GM04503 (cell line): ENCODE results near the gene FAM13C.

Experiments used
- DNase-seq: peaks from one replicate; pipeline ENCODE4 v3.0.0-alpha.2; 2012; ENCODE audit warnings: low read depth

The FAM13C gene

GRCh38 chr10:59315465-59315864 is 46.9 kb downstream of the FAM13C start:
- no peak for DNase-seq

DNA sequence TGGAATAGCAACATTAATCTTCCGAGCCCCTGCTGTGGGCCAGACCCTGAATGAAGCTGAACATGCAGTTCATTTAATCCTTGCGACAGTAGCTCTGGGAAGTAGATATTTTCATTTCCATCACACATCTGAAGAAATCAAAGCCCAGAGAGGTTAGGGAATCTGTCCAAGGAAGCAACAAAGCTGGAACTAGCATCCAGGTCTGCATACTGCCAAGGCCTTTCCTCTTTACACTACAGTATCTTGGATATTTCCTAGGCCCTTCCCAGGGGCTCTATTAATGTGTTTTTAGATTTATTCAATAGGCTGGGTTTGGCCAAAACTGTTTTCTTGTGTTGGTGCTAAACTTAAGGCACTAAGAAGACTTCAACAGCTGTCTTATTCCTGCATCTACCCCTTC is 48.1 kb downstream of the FAM13C start:
- no peak for DNase-seq

DNA sequence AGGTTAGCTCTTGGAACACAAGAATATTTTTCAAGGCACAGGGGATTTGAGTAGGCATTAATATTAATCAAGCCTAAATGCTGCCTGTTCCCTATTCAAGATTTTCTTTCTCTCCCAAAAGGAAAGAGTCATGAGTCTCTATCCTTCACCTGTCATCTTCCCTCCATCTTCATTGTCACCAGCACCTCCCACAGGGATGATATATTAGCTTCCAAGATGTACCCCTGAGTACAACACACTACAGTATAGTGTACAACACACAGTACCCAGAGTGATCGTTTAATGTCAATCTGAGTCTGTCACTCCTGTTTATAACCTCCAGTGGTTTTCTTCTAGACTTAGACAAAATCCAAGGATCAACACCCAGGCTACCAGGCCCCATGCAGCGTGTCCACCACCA is 50.1 kb downstream of the FAM13C start:
- no peak for DNase-seq

- no peak for DNase-seq
Observed at GRCh38 chr10:59311025-59311424, 51.3 kb downstream of the FAM13C start.

- no peak for DNase-seq
Observed at GRCh38 chr10:59310324-59310914, 51.9 kb downstream of the FAM13C start.

DNA sequence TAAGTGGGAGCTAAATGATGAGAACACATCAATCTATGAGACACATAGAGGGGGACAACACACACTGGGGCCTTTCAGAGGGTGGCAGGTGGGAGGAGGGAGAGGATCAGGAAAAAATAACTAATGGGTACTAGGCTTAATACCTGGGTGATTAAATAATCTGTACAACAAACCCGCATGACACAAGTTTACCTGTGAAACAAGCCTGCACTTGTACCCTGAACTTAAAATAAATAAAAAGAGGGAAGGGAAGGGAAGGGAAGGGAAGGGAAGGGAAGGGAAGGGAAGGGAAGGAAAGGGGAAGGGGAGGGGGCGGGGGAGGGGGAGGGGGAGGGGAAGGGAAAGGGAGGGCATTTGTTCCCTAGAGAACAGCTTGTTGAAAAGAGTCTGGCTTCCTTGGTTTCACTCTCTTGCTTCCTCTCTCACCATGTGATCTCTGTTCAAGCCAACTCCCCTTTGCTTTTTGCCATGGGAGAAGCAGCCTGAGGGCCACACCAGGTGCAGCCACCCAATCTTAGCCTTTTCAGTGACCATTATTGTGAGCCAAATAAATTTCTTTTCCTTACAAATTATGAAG is 57.7 kb downstream of the FAM13C start:
- DNase-seq, result no peak

DNA sequence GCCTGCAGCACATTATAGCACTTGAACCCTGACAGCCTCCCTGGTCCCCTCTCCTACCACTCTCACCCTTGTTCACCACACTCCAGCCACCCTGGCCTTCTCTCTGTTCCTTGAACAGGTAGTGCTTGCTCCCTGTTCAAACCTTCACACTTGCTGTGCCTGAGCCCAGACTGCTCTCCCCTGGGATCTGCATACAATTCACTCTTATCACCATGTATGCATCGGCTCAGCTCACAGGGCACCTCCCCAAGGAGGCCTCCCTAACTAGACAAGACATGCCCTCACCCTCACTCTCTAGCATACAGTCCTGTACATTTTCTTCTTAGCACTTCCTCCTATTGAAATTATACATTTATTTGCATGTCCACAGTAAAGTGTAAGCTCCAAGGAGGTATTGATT is 59.3 kb downstream of the FAM13C start:
- no peak for DNase-seq

DNA sequence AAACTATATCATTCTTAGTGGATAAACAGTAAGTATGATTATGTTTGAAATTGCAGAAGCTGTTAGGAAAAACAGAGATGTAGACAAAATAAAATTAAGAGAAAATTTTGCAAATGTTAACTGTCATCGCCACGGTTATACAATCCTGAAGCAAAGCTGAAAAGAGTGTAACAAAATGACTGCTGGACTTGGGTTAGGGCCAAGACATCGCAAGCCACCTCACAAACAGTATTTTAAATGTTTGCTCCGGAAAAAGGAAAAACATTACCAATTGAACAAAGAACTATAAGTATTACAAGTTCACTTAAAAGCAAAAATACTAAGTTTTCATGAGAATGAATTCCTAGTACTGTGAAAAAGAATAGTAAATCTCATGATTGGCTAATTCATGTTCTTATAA is 60.0 kb downstream of the FAM13C start:
- DNase-seq, result no peak

DNA sequence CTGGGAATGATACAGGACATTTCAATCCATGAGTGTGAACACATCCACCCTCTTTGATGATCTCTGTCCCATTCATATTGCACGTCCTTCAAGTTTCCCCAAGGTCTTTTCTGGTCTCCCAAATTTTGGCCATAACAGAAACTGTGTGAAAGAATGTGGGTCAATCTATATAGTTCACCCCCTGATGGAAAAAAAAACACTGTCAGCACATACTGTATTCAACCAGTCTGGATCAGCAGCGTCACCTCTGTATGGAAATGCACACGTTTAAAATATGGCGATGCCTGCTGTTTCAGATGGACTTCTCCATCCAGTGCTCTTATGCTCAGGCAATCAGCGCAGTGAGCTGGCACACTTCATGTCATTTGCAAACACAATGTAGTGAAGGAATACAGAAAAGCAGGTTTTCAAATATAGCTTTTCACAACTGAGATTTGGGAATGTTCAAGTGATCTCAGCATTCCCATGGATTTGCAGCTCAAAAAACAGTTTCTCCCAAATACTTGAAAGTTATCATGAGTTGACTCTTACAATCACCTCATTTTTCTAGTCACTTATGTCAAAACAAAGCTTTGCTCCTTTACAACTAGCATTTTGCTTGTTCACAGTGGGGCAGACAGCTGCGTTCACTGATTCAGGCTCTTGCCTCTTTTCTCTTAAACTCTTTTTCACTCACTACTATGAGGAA is 61.1 kb downstream of the FAM13C start:
- no peak for DNase-seq

GRCh38 chr10:59300386-59300785 is 62.0 kb downstream of the FAM13C start:
- DNase-seq, result no peak

DNA sequence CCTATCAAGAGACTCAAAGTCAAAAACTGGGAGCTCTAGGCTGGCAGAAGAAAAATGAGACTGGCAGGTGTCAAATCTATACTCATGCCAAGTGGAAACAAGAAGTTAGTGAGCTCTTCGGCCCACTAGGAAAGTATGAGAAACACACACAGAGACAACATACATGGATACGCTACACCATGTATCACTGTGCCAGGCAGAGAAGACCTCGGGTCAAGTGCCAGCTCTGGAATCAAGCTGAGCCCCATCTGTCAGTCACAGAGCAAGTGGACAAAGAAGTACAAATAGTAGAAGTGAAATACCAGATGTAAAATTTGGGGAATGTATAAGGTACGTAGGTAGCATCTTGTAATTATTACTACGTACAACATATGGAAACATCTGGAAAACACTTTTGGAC is 62.4 kb downstream of the FAM13C start:
- no peak for DNase-seq

- no peak for DNase-seq
Observed at GRCh38 chr10:59290448-59290847, 71.9 kb downstream of the FAM13C start.

DNA sequence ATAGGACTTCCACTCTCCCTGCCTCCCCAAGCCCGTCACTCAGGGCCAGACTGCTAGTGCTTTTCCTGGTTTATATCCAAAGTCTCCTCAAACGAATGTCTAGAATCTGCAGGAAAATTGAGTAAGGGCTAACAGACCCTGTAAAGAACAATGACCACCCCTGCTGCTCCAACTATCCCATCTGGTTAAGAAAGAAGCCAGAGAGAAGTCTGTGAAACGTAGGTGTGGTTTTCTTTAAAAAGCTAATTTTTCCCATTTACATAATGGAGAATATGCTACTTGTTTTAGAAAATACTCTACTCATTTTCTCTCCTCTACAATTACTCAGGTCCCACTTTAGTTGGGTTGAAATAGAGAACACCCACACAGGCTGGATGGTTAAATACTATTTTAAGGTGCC is 72.5 kb downstream of the FAM13C start:
- no peak for DNase-seq

DNA sequence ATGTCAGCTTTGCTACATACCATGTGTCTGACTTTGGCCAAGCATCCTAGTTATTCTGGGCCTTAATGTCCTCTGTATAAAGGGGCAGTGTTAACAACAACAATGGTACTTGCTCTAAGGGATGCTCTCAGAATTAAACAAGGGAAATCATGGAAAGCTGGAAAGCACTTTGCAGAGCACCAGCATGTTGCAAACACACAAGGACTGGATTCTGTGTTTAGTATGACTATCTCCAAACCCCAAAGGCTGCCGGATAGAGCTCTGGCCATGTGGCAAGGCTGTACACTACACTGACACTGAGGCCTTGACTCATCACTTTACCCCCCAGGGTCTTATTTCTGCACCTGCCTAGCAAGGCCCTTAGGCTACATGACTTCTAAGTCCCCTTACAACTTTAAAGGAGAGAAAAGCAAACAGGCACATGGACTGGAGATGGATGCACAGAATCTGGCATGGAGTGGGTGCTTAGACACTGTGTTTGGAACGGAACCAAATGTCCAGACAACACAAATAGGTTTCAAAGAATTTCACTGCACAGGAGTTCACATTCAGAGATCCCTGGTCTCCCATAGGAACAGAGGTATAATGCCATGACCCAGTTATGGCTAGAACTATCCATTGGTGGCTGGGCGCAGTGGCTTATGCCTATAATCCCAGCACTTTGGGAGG is 74.6 kb downstream of the FAM13C start:
- DNase-seq, result no peak

DNA sequence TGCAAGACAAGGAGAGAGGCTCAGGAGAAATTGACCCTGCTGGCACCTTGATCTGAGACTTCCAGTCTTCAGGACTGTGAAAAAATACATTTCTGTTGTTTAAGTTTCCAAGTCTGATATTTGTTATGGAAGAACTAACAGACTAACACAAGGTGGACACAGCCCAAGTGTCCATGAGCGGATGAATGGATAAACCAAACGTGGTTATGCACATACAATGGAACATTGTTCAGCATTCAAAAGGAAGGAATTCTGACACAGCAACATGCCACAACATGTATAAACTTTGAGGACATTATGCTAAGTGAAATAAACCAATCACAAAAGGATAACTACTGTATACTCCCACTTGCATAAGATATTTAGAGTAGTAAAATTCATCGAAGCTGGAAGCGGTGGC is 76.5 kb downstream of the FAM13C start:
- DNase-seq, result no peak

- DNase-seq, result no peak
Observed at GRCh38 chr10:59285073-59285472, 77.3 kb downstream of the FAM13C start.

DNA sequence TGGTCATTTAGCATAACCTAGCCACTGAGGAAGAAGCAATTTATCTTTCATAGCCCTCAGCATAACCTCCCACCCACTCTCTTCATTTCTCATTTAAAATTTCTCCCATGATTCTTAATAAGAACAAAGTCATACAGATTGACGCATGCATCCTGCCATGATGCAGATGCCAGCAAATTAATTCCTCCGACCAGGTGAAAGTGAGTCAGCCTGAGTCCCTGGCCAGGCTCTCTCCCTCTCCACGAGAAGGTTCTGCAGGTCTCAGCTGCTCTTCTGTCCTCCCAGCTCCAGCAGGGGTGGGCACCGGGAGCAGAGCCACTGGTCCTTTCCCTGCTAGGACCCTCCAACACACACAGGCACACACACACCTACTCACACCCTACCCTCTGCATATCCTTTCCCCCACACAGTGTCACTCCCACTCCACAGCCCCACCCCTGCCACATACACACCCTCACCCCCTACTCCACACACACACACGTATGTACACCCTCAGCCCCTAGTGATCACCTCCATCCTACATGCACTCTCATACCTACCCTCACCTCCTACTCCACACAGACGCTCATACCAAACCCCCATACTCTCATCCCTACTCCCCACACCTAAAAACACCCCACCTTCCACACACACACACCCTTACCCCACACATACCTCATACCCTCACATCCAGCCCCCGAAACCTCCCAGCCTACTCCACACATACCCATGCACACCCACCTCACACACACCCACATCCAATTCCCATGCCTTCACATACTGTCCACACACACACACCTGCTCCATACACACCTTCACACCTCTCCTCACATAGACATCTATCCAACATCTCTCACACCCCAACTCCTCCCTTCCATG is 78.0 kb downstream of the FAM13C start:
- DNase-seq, result no peak

DNA sequence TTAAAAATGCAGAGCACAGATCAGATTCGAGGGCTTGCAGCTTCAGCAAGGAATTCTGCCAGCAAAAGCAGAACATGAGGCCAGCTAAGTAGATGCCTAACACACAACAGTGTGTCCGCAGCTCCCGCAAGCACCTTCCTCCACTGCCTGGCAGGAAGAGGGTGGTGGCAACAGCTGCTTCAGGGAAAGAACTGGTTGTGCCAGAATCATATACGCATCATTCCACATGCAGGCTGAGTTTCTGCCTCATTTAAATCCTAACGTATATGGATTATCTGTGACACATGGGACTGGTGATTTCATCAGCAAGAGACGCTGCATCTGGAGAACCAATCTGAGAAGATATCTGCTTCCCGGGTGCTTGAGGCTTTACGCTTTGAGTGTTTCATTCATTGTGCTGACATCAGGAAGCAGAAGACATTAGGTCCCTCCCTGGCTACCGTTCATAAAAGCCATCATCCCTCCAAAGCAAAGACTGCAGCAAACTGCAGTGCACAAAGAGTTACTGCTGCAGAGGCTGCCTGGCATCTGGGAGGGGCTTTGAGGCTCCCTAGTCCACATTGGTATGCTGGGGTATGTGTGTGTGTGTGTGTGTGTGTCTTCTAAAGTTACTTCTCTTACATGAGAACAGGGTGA is 78.8 kb downstream of the FAM13C start:
- DNase-seq, result no peak

- DNase-seq, result no peak
Observed at GRCh38 chr10:59281861-59282260, 80.5 kb downstream of the FAM13C start.

- DNase-seq, result no peak
Observed at GRCh38 chr10:59279991-59280505, 82.3 kb downstream of the FAM13C start.

DNA sequence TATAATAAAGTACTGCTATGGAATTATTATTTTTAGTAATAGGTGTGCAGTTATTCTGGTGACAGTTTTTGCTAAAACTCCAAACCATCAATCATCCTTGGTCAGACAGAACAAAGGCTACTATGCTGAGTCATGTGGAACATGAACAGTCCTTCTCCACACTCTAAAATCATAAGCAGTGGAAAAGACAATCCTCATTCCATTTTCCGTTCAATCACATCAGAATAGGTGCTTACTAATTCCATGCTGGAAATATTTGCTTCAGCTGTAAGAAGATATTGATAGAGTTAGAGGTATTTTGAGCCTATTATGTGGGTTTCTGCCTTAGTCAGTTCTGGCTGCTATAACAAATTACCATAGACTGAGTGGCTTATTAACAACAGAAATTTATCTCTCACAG is 82.9 kb downstream of the FAM13C start:
- no peak for DNase-seq

DNA sequence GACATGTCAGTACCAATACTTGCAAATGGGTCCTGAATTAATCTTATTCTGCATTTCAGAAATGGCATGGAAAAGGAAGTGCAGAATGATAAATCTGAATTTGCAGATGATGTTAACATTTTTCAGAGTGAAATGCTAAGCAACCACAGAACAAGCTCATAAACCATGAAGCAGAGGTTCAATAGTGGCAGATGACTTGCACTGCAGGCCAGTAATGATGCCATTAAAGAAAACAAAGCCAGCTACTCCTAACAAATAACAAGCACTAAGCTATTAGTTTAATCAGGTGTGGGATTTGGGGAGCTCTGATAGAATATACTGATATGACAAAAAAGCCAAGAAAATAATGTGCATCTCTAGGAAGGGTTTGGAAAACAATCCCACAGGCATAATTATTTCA is 85.4 kb downstream of the FAM13C start:
- DNase-seq, result no peak
